Immature natural killer cell (primary cell): ENCODE measurements around the gene ZBTB4. TPM values are rescaled to one million over a fixed set of nuclear protein-coding genes. Genes with fewer than 3 reads are reported as not detected.

ENCODE experiments used
- DNase-seq, 3 donors: peaks; one replicate each; pipeline ENCODE4 v3.0.0; 2022; ENCODE audit warnings: mixed read lengths in 1 of 3
- H3K27ac Mint-ChIP-seq, 6 donors: one replicate each; pipeline ENCODE4 v1.8.0; 2020; ENCODE audit warnings: mixed read lengths in 6 of 6, mild to moderate bottlenecking in 5 of 6, inconsistent platforms in 4 of 6, moderate library complexity in 3 of 6
- H3K27me3 Mint-ChIP-seq, 3 donors: one replicate each; pipeline ENCODE4 v1.8.0; 2020 to 2021; ENCODE audit warnings: low read depth in 3 of 3, mild to moderate bottlenecking in 3 of 3, mixed read lengths in 3 of 3, moderate library complexity in 3 of 3, inconsistent platforms in 1 of 3
- H3K36me3 Mint-ChIP-seq, 3 donors: one replicate each; pipeline ENCODE4 v1.8.0; 2020; ENCODE audit warnings: mixed read lengths in 3 of 3, inconsistent platforms in 2 of 3, mild to moderate bottlenecking in 2 of 3
- H3K4me1 Mint-ChIP-seq, 2 donors: one replicate each; pipeline ENCODE4 v1.8.0; 2020; ENCODE audit warnings: inconsistent platforms in 2 of 2, mild to moderate bottlenecking in 2 of 2, mixed read lengths in 2 of 2, moderate library complexity in 1 of 2
- H3K4me3 Mint-ChIP-seq, 5 donors: one replicate each; pipeline ENCODE4 v1.8.0; 2020; ENCODE audit warnings: mild to moderate bottlenecking in 5 of 5, mixed read lengths in 5 of 5, inconsistent platforms in 3 of 5, moderate library complexity in 3 of 5
- H3K9me3 Mint-ChIP-seq, 6 donors: one replicate each; pipeline ENCODE4 v1.8.0; 2020; ENCODE audit warnings: mild to moderate bottlenecking in 6 of 6, mixed read lengths in 6 of 6, inconsistent platforms in 4 of 6, moderate library complexity in 3 of 6
- polyA plus RNA-seq, 3 donors: library from polyadenylated mRNA; unstranded; fragments of 300-500 nt; fragmentation: Illumina TruSeq; gene quantifications; one replicate each; pipeline ENCODE4 v1.2.3, GENCODE V29; 2021

Gene ZBTB4
- polyA plus RNA-seq, 3 donors from 2014 or later: 4.4 to 25.8 (median 8.3) TPM

DNA sequence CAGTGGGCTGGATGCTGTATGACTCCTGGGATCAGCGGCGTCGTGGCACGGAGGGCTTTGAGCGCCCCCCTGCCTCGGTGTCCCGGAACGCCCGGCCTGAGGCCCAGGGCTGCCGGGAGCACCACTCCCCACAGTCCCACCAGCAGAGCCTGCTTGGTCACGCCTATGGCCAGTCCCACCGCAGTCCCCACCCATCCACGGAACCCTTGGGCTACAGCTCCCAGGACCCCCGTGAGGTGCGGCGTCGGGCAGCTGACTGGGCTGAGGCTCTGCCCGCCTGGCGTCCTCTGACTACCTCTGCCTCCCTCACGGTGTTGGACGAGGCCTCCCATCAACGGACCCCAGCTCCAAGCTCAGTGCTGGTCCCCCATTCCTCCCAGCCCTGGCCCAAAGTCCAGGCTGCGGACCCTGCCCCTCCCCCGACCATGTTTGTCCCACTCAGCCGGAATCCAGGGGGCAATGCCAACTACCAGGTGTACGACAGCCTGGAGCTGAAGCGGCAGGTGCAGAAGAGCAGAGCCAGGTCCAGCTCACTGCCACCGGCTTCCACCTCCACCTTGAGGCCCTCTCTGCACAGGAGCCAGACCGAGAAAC lies 52.4 kb downstream of the ZBTB4 start:
- Mint-ChIP-seq H3K27me3 (peaks cover 0 to 2% (median 0%) of the 10 kb centered on the region in 3 donors), H3K36me3 (no peaks in the 10 kb centered on the region), H3K9me3 (no peaks in the 10 kb centered on the region), H3K4me1 (no peaks in the 10 kb centered on the region), H3K4me3 (no peak overlapping the region), H3K27ac (no peak overlapping the region)
- DNase-seq: no peak

DNA sequence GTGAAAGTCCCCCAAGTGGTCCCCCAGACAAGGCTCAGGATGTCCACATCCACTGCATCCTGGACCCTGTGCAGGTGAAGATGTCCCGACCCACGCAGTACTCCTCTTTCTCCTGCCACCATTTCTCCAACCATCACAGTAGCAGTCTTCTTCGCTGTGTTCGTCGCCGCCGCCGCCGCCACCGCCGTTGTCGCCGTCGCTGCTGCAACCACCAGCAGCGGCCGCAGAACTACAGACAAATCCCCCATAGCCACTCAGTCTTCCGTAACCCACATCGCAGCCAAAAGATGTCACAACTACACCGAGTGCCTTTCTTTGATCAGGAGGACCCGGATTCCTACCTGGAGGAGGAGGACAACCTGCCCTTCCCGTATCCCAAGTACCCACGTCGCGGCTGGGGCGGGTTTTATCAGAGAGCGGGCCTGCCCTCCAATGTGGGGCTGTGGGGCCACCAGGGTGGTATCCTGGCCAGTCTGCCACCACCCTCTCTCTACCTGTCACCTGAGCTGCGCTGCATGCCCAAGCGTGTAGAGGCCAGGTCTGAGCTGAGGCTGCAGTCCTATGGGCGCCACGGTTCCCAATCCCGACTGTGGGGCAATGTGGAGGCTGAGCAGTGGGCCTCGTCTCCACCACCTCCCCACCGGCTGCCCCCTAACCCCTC lies 53.1 kb downstream of the ZBTB4 start:
- no peak for DNase-seq
- no peaks in the 10 kb centered on the region for H3K36me3 Mint-ChIP-seq
- H3K9me3 Mint-ChIP-seq: no peaks in the 10 kb centered on the region
- H3K4me1 Mint-ChIP-seq: no peaks in the 10 kb centered on the region
- peaks cover 0 to under 1% (median 0%) of the 10 kb centered on the region in 3 donors for H3K27me3 Mint-ChIP-seq
- no peak overlapping the region for H3K4me3 Mint-ChIP-seq
- no peak overlapping the region for H3K27ac Mint-ChIP-seq

DNA sequence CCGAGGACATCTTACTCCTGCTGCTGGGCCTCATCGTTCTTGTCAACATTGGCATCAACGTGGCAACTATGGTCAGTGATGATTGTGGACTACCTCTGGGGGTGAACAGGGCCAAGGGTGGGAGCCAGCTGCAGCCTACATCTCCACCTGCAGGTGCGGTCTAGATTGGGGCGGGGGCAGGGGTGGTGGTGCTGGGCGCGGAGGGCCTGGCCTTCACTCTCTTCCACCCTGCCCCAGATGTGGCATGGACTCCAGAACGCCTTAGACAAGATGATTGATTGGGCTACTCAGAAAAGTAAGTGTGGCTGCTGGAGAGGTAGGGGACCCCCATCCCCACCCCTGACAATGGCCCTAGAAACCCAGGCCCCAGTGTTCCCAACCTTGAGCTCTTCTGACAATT lies 53.7 kb downstream of the ZBTB4 start:
- no peak for DNase-seq
- Mint-ChIP-seq H3K36me3 (no peaks in the 10 kb centered on the region), H3K27me3 (no peaks in the 10 kb centered on the region), H3K4me1 (no peaks in the 10 kb centered on the region), H3K27ac (no peak overlapping the region), H3K9me3 (no peaks in the 10 kb centered on the region), H3K4me3 (no peak overlapping the region)

DNA sequence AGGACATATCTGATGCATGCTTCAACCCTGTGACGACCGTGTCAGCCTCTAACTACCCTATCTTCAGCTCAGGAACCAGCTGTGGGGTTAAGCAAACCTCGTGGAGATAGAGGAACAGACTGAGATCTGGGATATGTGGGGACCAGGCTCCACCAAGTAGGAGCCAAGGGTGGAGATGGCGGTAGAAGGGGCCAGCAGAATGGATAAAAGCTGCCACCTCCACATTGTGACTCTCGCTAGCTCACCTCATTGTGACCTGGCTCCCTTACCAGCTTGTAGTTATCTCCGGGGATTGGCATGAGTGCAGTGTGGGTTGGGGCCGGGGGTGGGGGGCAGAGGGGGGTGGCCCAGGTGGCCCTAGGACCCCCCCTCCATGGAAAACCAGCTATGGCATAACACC lies 54.1 kb downstream of the ZBTB4 start, which contains the start of gene SPEM2:
SPEM2 (plus strand) TSS at position 301 of the 400 bp plus-strand sequence; CDS start at position 374, 73 bp downstream.
- H3K4me3 Mint-ChIP-seq: no peak within 1 kb of the TSS
- H3K4me1 Mint-ChIP-seq: no peaks in the 10 kb centered on the region
- H3K36me3 Mint-ChIP-seq: no peaks in the 10 kb centered on the region
- no peaks in the 10 kb centered on the region for H3K27me3 Mint-ChIP-seq
- H3K27ac Mint-ChIP-seq: peak within 1 kb of the TSS in 2 of 6 donors; percentile 23 to 25
- DNase-seq: no peak
- H3K9me3 Mint-ChIP-seq: no peaks in the 10 kb centered on the region

DNA sequence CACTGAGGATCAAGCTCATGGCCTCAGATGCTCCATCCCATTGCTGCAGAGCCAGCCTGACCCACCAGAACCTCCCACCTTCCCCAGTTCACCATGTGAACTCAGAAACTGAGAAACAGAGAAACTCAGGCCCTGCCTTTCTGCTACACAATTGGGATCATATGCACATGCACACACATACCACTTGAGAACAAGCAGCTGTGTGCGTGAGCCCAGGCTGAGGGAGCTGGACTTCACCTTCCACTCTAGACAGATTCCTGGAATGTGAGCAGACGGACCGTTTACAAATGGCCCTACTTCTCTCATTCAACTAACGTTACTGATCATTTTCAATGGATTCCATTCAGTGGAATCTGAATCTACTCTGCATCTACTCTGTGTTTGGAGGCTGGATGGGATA lies 55.8 kb downstream of the ZBTB4 start:
- no peaks in the 10 kb centered on the region for H3K36me3 Mint-ChIP-seq
- no peak overlapping the region for H3K27ac Mint-ChIP-seq
- no peak for DNase-seq
- H3K27me3 Mint-ChIP-seq: peaks cover 0 to 2% (median 0%) of the 10 kb centered on the region in 3 donors
- H3K4me3 Mint-ChIP-seq: no peak overlapping the region
- no peaks in the 10 kb centered on the region for H3K4me1 Mint-ChIP-seq
- no peaks in the 10 kb centered on the region for H3K9me3 Mint-ChIP-seq

DNA sequence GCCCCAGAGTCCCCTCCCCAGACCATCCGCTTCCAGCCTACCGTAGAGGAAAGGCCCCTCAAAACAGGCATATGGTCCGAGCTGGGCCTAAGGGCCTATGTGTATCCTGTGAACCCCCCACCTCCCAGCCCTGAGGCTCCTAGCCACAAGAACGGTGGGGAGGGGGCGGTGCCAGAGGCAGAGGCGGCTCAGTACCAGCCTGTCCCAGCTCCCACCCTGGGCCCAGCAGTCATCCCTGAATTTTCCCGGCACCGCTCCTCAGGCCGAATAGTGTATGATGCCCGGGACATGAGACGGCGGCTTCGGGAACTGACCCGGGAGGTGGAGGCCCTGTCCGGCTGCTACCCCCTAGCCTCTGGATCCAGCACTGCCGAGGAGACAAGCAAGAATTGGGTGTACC lies 58.2 kb downstream of the ZBTB4 start:
- no peaks in the 10 kb centered on the region for H3K4me1 Mint-ChIP-seq
- peaks cover 0 to 3% (median 0%) of the 10 kb centered on the region in 3 donors for H3K27me3 Mint-ChIP-seq
- H3K4me3 Mint-ChIP-seq: no peak overlapping the region
- no peaks in the 10 kb centered on the region for H3K36me3 Mint-ChIP-seq
- H3K9me3 Mint-ChIP-seq: no peaks in the 10 kb centered on the region
- H3K27ac Mint-ChIP-seq: no peak overlapping the region
- DNase-seq: no peak

DNA sequence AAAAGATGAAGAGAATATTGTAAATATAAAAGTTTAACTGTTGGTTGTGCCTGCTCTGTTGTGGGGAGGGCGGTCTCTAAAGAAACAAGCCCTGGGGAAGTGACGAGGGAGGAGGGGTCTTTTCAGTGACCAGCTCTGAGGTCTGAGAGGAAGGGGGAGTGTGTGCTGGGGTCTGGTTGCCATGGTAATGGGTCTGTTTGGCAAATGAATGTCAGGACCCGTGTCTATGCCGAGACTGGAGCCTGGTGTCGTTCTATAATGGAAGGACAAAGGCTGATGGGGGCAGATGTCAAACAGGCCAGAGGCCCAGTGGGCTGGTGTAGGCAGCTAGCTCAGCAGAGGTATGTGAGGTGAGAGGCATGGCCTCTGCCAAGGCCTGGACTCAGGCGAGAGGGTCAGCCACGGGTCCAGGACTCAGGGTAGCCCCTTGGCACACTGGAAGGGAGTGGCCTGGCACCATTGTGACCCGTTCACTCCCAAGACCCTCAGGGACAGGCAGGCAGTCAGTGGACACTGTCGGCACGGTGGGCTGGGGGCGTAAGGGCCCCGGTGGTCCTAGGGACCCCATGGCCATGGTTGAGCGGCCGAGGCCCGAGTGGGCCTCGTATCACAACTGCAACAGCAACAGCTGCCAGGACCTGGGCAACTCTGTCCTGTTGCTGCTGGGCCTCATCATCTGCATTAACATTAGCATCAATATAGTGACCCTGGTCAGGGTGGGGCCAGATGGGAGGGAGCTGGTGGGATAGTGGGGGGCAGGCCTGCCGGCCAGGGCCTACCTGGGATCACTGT lies 59.4 kb downstream of the ZBTB4 start, which contains the start of gene SPEM1:
SPEM1 (plus strand) TSS at position 506 of the 792 bp plus-strand sequence; CDS start at position 567, 61 bp downstream.
- Mint-ChIP-seq H3K27ac (no peak within 1 kb of the TSS), H3K36me3 (no peaks in the 10 kb centered on the region), H3K9me3 (no peaks in the 10 kb centered on the region), H3K4me1 (no peaks in the 10 kb centered on the region), H3K4me3 (no peak within 1 kb of the TSS), H3K27me3 (peaks cover 0 to 5% (median 2%) of the 10 kb centered on the region in 3 donors)
- no peak for DNase-seq

DNA sequence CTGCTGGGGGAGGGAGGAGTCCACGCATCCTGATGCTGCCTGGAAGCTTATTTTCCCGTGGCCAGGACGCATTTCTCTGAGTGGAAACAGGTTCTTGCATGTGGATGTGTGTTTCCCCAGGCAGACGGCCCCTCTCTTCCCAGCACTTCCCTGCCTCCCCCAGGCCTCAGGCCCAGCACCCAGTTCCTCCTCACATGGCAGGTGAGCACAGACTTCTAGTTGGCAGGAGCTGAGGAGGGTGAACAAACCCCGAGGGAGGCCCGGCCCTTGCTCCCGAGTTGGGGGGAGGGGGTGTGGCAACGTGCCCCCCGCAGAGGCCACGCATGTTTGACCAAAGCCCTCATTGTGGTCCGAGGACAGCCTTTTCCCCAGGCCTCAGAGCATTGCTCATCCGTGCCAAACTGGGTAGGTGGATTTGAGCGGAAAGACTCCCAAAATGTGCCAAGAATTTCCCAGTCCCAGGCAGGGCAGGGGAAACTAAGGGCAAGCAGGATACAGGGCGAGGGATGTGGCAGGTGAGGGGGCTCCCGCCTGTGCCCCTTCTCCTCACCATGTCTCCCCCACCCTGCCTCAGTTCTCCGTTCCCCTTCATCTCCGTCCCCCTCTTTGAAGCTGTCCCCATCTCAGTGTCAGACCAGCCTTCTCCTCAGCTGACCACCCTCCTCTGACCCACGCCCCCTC lies 60.8 kb downstream of the ZBTB4 start:
- no peak for DNase-seq
- Mint-ChIP-seq H3K36me3 (no peaks in the 10 kb centered on the region), H3K4me1 (no peaks in the 10 kb centered on the region), H3K27me3 (peaks cover 0 to 5% (median 2%) of the 10 kb centered on the region in 3 donors), H3K4me3 (no peak overlapping the region), H3K27ac (no peak overlapping the region), H3K9me3 (no peaks in the 10 kb centered on the region)

DNA sequence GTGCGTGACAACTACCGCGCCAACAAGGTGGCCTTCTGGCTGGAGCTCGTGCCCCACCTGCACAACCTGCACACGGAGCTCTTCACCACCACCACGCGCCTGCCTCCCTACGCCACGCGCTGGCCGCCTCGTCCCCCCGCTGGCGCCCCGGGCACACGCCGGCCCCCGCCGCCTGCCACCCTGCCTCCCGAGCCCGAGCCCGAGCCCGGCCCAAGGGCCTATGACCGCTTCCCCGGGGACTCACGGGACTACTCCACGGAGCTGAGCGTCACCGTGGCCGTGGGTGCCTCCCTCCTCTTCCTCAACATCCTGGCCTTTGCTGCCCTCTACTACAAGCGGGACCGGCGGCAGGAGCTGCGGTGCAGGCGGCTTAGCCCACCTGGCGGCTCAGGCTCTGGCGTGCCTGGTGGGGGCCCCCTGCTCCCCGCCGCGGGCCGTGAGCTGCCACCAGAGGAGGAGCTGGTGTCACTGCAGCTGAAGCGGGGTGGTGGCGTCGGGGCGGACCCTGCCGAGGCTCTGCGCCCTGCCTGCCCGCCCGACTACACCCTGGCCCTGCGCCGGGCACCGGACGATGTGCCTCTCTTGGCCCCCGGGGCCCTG lies 62.3 kb downstream of the ZBTB4 start:
- Mint-ChIP-seq H3K4me3 (no peak overlapping the region), H3K27ac (no peak overlapping the region), H3K27me3 (peaks cover 0 to 5% (median 3%) of the 10 kb centered on the region in 3 donors), H3K36me3 (no peaks in the 10 kb centered on the region), H3K4me1 (no peaks in the 10 kb centered on the region), H3K9me3 (no peaks in the 10 kb centered on the region)
- DNase-seq: no peak

DNA sequence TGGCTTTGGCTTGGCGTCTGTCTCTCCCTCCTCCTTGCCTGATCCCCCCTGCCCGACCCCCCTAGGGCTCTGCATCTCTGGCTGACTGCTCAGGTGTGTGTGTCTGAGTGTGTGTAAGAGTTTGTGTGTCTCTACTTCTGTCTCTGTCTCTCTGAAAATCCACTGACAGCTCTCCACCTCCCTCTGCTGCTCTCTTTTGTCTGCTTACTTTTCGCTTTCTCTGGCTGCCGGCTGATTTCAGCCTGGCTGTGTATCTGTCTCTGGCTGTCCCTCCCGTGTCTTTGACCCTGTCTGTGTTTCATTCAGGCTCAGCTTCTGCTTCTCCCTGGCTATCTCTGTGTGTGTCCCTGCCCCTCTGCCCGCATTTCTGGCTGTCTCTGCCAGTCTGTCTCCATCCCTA lies 63.1 kb downstream of the ZBTB4 start:
- H3K27ac Mint-ChIP-seq: no peak overlapping the region
- H3K4me3 Mint-ChIP-seq: no peak overlapping the region
- peaks cover 0 to 5% (median 5%) of the 10 kb centered on the region in 3 donors for H3K27me3 Mint-ChIP-seq
- no peak for DNase-seq
- no peaks in the 10 kb centered on the region for H3K9me3 Mint-ChIP-seq
- H3K36me3 Mint-ChIP-seq: no peaks in the 10 kb centered on the region
- no peaks in the 10 kb centered on the region for H3K4me1 Mint-ChIP-seq

DNA sequence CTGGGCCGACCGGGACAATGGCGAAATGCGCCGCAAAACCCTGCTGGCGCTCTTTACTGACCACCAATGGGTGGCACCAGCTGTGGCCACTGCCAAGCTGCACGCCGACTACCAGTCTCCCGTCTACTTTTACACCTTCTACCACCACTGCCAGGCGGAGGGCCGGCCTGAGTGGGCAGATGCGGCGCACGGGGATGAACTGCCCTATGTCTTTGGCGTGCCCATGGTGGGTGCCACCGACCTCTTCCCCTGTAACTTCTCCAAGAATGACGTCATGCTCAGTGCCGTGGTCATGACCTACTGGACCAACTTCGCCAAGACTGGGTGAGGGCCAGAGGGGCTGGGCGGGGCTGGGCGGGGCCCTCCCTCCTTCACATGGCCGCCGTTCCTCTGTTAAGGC lies 63.6 kb downstream of the ZBTB4 start:
- DNase-seq: no peak
- no peak overlapping the region for H3K27ac Mint-ChIP-seq
- H3K36me3 Mint-ChIP-seq: no peaks in the 10 kb centered on the region

DNA sequence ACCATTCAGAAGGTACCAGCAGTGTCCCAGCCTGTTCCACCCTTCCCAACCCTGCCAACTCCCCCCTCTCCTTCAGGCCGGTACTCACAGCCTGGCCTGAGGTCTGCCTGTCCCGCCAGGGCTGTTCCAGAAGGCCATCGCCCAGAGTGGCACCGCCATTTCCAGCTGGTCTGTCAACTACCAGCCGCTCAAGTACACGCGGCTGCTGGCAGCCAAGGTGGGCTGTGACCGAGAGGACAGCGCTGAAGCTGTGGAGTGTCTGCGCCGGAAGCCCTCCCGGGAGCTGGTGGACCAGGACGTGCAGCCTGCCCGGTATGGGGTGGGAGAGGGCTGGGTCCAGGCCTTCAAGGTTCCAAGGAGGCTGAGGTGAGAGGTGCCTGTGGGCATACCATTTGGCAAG lies 64.6 kb downstream of the ZBTB4 start:
- Mint-ChIP-seq H3K9me3 (peaks cover 0 to under 1% (median 0%) of the 10 kb centered on the region in 6 donors), H3K27me3 (peaks cover 0 to 9% (median 5%) of the 10 kb centered on the region in 3 donors), H3K36me3 (no peaks in the 10 kb centered on the region)

More for the DNA sequence above, 63.6 kb downstream of the ZBTB4 start:
- peaks cover 0 to 5% (median 5%) of the 10 kb centered on the region in 3 donors for H3K27me3 Mint-ChIP-seq
- H3K4me3 Mint-ChIP-seq: no peak overlapping the region
- H3K4me1 Mint-ChIP-seq: no peaks in the 10 kb centered on the region
- no peaks in the 10 kb centered on the region for H3K9me3 Mint-ChIP-seq

DNA sequence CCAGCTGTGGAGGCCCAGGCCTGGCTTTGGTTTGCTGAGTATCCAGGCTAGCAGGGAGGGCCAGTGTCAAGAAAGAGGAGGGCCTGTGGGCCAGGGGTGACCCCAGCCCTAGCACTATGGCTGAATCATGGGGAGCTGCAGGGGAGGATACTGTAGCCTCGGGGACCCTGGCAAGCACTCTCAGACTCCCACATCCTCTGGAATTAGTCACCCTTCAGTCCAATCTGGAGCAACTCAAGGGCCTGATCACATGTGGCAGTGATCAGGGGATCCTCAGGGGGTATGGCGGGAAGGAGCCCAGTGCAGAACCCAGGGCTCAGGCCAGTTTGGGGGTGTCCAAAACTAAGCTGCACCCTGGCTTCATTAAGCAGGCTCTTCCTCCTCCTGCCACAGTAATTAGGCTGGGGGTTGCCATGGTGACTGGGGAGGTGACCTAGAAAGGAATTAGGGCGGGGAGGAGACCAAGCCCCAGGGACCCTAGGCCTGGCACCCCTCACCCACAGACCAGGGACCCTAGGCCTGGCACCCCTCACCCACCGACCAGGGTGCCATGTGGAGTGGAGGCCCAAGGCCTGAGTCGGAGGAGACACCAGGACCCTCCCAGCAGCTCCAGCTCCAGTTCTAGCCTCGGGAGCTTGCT lies 66.0 kb downstream of the ZBTB4 start:
- Mint-ChIP-seq H3K27me3 (peaks cover 0 to 7% (median 5%) of the 10 kb centered on the region in 3 donors), H3K4me1 (no peaks in the 10 kb centered on the region), H3K9me3 (peaks cover 0 to 2% (median 0%) of the 10 kb centered on the region in 6 donors), H3K36me3 (no peaks in the 10 kb centered on the region), H3K4me3 (no peak overlapping the region), H3K27ac (no peak overlapping the region)
- DNase-seq: no peak

More for the DNA sequence above, 64.6 kb downstream of the ZBTB4 start:
- DNase-seq: no peak
- no peak overlapping the region for H3K27ac Mint-ChIP-seq
- H3K4me1 Mint-ChIP-seq: no peaks in the 10 kb centered on the region
- no peak overlapping the region for H3K4me3 Mint-ChIP-seq
